ENCODE measurements around the gene FBXL17.

Gene FBXL17

DNA sequence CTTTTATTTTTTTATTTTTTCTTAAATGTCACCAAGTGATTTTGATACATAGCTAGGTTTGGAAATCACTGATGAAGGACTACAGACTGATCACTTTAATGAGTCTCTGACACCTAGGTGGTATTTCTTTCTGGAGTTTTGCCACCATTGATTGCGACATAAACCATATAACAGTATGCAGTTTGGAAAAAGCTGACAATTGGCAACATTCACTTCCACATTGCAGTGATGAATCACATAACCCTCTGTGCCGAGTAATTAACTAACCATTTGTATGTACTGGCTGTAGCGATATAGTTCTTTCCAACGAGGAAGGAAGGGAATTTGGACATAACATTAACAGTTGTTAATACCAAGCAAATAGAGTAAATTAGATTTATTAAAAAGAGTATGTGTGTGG lies 488.3 kb downstream of the FBXL17 start:
- Histone ChIP-seq H3K36me3 (ENCODE audit: control insufficient read depth in 1 of 2, insufficient read depth in 2 of 2, low read length in 2 of 2) (no peaks in the 10 kb centered on the region), H3K27ac (ENCODE audit: low read length) (no peak overlapping the region), H3K9me3 (ENCODE audit: control insufficient read depth in 1 of 2, low read length in 2 of 2) (no peaks in the 10 kb centered on the region), H3K27me3 (ENCODE audit: low read depth, low read length) (no peaks in the 10 kb centered on the region), H3K4me3 (ENCODE audit: low read depth in 1 of 2, low read length in 2 of 2) (no peak overlapping the region), H3K4me1 (ENCODE audit: control insufficient read depth in 1 of 2, insufficient read depth in 2 of 2, low read length in 2 of 2) (peaks cover 0 to 5% of the 10 kb centered on the region in 2 donors)

GRCh38 chr5:107889387-107889786 lies 492.5 kb downstream of the FBXL17 start:
- no peaks in the 10 kb centered on the region for H3K9me3 ChIP-seq (ENCODE audit: control insufficient read depth in 1 of 2, low read length in 2 of 2)
- no peak overlapping the region for H3K4me3 ChIP-seq (ENCODE audit: low read depth in 1 of 2, low read length in 2 of 2)
- H3K4me1 ChIP-seq (ENCODE audit: control insufficient read depth in 1 of 2, insufficient read depth in 2 of 2, low read length in 2 of 2): peaks cover 0 to 5% of the 10 kb centered on the region in 2 donors
- no peak overlapping the region for H3K27ac ChIP-seq (ENCODE audit: low read length)
- no peaks in the 10 kb centered on the region for H3K27me3 ChIP-seq (ENCODE audit: low read depth, low read length)
- H3K36me3 ChIP-seq (ENCODE audit: control insufficient read depth in 1 of 2, insufficient read depth in 2 of 2, low read length in 2 of 2): no peaks in the 10 kb centered on the region

DNA sequence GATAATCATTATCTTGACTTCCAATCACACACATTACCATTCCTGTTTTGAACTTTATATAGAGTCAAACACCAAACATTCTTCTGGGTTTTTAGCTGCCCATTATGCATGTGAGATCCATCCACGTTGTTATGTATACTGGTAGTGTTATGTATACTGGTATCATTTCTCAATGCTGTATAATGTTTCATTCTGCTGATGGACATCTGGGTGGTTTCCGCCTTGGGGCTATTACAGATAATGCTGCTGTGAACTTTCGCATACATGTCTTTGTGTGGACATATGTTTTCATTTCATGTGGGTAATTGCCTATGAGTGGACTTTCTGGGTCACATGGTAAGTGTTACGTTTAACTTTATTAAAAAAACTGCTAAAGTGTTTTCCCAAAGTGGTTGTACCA lies 493.4 kb downstream of the FBXL17 start:
- Histone ChIP-seq H3K4me1 (ENCODE audit: control insufficient read depth in 1 of 2, insufficient read depth in 2 of 2, low read length in 2 of 2) (no peaks in the 10 kb centered on the region), H3K4me3 (ENCODE audit: low read depth in 1 of 2, low read length in 2 of 2) (no peak overlapping the region), H3K9me3 (ENCODE audit: control insufficient read depth in 1 of 2, low read length in 2 of 2) (no peaks in the 10 kb centered on the region), H3K36me3 (ENCODE audit: control insufficient read depth in 1 of 2, insufficient read depth in 2 of 2, low read length in 2 of 2) (no peaks in the 10 kb centered on the region), H3K27me3 (ENCODE audit: low read depth, low read length) (no peaks in the 10 kb centered on the region), H3K27ac (ENCODE audit: low read length) (no peak overlapping the region)

DNA sequence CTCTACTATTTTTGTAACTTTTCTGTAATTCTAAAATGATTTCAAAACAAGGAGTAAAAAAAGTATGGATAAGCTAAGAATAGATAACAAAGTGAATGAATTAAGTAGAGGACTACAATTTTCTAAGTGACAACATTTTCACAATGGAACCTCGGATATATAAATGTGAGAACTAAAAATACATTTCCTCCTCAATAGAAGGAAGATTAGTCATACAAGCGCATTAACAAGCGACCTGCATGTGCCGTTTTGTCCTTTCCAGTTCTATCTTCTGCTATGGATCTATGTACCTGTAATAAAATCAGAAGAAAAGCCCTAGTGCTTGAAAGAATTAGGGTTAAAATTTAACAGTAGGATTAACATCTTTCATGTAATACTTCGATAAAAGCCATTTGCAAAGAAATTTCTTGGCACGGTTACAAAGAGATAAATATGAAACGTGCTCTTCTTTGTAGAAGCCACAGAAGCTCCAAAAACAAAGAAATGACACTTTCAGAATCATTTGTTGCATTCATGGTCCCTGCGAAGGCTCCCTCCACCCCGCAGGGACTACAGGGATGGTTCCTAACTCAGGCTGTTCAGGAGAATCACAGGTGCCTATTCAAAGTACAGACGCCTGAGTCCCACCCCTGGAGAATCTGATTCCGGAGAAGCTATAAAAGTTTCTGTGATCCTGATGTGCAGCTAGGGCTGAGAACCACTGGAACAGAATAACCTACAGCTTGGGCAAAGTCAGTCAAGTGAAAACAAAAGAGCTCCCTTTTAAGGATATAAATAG lies 494.5 kb downstream of the FBXL17 start:
- H3K4me3 ChIP-seq (ENCODE audit: low read depth in 1 of 2, low read length in 2 of 2): no peak overlapping the region
- H3K27ac ChIP-seq (ENCODE audit: low read length): no peak overlapping the region
- no peaks in the 10 kb centered on the region for H3K36me3 ChIP-seq (ENCODE audit: control insufficient read depth in 1 of 2, insufficient read depth in 2 of 2, low read length in 2 of 2)
- H3K9me3 ChIP-seq (ENCODE audit: control insufficient read depth in 1 of 2, low read length in 2 of 2): no peaks in the 10 kb centered on the region
- no peaks in the 10 kb centered on the region for H3K27me3 ChIP-seq (ENCODE audit: low read depth, low read length)
- H3K4me1 ChIP-seq (ENCODE audit: control insufficient read depth in 1 of 2, insufficient read depth in 2 of 2, low read length in 2 of 2): no peaks in the 10 kb centered on the region

- H3K9me3 ChIP-seq (ENCODE audit: control insufficient read depth in 1 of 2, low read length in 2 of 2): no peaks in the 10 kb centered on the region
- no peaks in the 10 kb centered on the region for H3K27me3 ChIP-seq (ENCODE audit: low read depth, low read length)
- no peak overlapping the region for H3K4me3 ChIP-seq (ENCODE audit: low read depth in 1 of 2, low read length in 2 of 2)
- H3K27ac ChIP-seq (ENCODE audit: low read length): no peak overlapping the region
- H3K36me3 ChIP-seq (ENCODE audit: control insufficient read depth in 1 of 2, insufficient read depth in 2 of 2, low read length in 2 of 2): no peaks in the 10 kb centered on the region
- H3K4me1 ChIP-seq (ENCODE audit: control insufficient read depth in 1 of 2, insufficient read depth in 2 of 2, low read length in 2 of 2): no peaks in the 10 kb centered on the region
Measured at GRCh38 chr5:107885601-107886000, 496.3 kb downstream of the FBXL17 start.

- Histone ChIP-seq H3K36me3 (ENCODE audit: control insufficient read depth in 1 of 2, insufficient read depth in 2 of 2, low read length in 2 of 2) (peaks cover 0 to 2% of the 10 kb centered on the region in 2 donors), H3K4me3 (ENCODE audit: low read depth in 1 of 2, low read length in 2 of 2) (no peak overlapping the region), H3K4me1 (ENCODE audit: control insufficient read depth in 1 of 2, insufficient read depth in 2 of 2, low read length in 2 of 2) (no peaks in the 10 kb centered on the region), H3K27me3 (ENCODE audit: low read depth, low read length) (no peaks in the 10 kb centered on the region), H3K9me3 (ENCODE audit: control insufficient read depth in 1 of 2, low read length in 2 of 2) (no peaks in the 10 kb centered on the region), H3K27ac (ENCODE audit: low read length) (no peak overlapping the region)
Measured at GRCh38 chr5:107884871-107885270, 497.0 kb downstream of the FBXL17 start.

DNA sequence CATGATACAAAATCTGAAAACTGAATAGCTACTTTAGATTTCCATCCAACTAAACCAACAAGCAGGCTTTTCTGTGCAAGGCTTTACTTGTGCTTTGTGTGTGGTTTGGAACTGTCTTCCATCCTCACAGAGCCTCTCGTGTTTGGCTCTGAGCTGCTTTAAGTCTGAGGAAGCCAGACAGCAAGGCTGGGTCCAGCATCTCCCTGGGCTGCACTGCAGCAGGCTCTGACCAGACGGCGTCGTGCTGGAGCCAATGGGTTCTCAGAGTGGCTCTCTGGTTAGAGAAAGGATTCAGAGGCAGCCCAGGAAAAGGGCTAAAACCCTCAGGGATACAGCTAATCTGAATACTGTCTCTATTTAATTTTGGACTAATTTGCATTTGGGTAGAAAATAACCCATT lies 503.2 kb downstream of the FBXL17 start:
- Histone ChIP-seq H3K27me3 (ENCODE audit: low read depth, low read length) (no peaks in the 10 kb centered on the region), H3K36me3 (ENCODE audit: control insufficient read depth in 1 of 2, insufficient read depth in 2 of 2, low read length in 2 of 2) (peaks cover 0 to 4% of the 10 kb centered on the region in 2 donors), H3K4me3 (ENCODE audit: low read depth in 1 of 2, low read length in 2 of 2) (no peak overlapping the region), H3K4me1 (ENCODE audit: control insufficient read depth in 1 of 2, insufficient read depth in 2 of 2, low read length in 2 of 2) (peaks cover 0 to 4% of the 10 kb centered on the region in 2 donors), H3K9me3 (ENCODE audit: control insufficient read depth in 1 of 2, low read length in 2 of 2) (no peaks in the 10 kb centered on the region), H3K27ac (ENCODE audit: low read length) (no peak overlapping the region)

DNA sequence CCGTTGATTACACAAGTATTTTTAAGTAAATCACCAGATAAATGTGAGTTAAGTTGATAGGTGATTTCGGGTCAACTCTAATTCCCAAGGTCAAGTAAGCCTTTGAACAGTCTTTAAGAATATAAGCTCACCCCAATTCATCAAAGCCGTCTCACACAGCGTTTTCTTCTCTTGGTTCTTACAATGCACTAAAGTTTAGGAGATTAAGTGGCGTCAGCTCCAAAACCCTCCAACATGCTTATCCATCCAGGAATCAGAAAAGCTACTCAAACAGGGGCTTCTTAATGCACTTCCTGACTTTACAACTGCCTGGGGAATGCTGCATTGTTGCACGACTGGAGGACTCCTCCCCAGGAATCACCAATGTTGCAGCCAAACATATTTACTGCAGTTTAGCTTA lies 505.0 kb downstream of the FBXL17 start:
- no peak overlapping the region for H3K4me3 ChIP-seq (ENCODE audit: low read depth in 1 of 2, low read length in 2 of 2)
- no peaks in the 10 kb centered on the region for H3K9me3 ChIP-seq (ENCODE audit: control insufficient read depth in 1 of 2, low read length in 2 of 2)
- H3K36me3 ChIP-seq (ENCODE audit: control insufficient read depth in 1 of 2, insufficient read depth in 2 of 2, low read length in 2 of 2): peaks cover 0 to 4% of the 10 kb centered on the region in 2 donors
- H3K27ac ChIP-seq (ENCODE audit: low read length): no peak overlapping the region
- H3K4me1 ChIP-seq (ENCODE audit: control insufficient read depth in 1 of 2, insufficient read depth in 2 of 2, low read length in 2 of 2): peaks cover 0 to 5% of the 10 kb centered on the region in 2 donors
- H3K27me3 ChIP-seq (ENCODE audit: low read depth, low read length): no peaks in the 10 kb centered on the region

DNA sequence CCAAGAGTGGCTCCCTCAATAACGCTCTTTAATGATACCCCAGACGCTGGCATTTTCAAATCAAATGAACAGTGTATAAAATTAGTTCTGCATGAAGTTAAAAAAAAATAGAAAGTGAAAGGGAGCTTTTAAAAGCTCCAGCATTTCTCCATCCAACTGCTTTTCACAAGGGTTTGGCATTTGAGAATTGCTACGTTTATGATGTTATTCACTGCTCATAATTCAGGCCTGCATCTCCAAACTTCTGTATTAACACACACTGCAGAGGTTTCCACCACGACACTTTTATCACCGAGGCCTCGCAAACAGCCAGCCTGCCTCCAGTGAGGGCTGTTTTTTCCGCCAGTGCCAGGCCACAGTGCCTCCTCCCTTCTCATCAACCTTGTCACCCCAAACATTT lies 505.6 kb downstream of the FBXL17 start:
- Histone ChIP-seq H3K4me3 (ENCODE audit: low read depth in 1 of 2, low read length in 2 of 2) (no peak overlapping the region), H3K27me3 (ENCODE audit: low read depth, low read length) (no peaks in the 10 kb centered on the region), H3K36me3 (ENCODE audit: control insufficient read depth in 1 of 2, insufficient read depth in 2 of 2, low read length in 2 of 2) (peaks cover 0 to 4% of the 10 kb centered on the region in 2 donors), H3K4me1 (ENCODE audit: control insufficient read depth in 1 of 2, insufficient read depth in 2 of 2, low read length in 2 of 2) (peaks cover 0 to 5% of the 10 kb centered on the region in 2 donors), H3K27ac (ENCODE audit: low read length) (no peak overlapping the region), H3K9me3 (ENCODE audit: control insufficient read depth in 1 of 2, low read length in 2 of 2) (no peaks in the 10 kb centered on the region)

DNA sequence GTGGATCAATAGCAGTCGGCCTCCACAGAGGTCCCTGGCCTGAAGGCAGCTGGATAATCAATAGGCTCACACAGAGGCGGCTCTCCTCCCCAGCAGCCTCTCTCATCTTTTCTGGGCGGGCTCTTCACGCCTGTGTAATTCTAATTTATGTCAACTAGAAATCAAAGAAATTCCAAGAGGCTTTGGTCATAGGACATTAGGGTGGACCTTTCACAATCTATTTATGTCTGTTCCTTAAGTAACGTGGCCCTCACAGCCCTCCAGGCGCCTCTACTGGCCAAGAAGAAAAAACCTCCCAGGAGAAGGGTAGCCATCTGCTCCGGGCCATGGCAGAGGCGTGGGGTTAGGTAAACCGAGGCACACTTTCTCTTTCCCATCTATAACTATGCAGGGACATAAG lies 506.1 kb downstream of the FBXL17 start:
- no peaks in the 10 kb centered on the region for H3K9me3 ChIP-seq (ENCODE audit: control insufficient read depth in 1 of 2, low read length in 2 of 2)
- no peaks in the 10 kb centered on the region for H3K27me3 ChIP-seq (ENCODE audit: low read depth, low read length)
- no peak overlapping the region for H3K4me3 ChIP-seq (ENCODE audit: low read depth in 1 of 2, low read length in 2 of 2)
- peaks cover 0 to 4% of the 10 kb centered on the region in 2 donors for H3K36me3 ChIP-seq (ENCODE audit: control insufficient read depth in 1 of 2, insufficient read depth in 2 of 2, low read length in 2 of 2)
- peaks cover 0 to 5% of the 10 kb centered on the region in 2 donors for H3K4me1 ChIP-seq (ENCODE audit: control insufficient read depth in 1 of 2, insufficient read depth in 2 of 2, low read length in 2 of 2)
- H3K27ac ChIP-seq (ENCODE audit: low read length): no peak overlapping the region

DNA sequence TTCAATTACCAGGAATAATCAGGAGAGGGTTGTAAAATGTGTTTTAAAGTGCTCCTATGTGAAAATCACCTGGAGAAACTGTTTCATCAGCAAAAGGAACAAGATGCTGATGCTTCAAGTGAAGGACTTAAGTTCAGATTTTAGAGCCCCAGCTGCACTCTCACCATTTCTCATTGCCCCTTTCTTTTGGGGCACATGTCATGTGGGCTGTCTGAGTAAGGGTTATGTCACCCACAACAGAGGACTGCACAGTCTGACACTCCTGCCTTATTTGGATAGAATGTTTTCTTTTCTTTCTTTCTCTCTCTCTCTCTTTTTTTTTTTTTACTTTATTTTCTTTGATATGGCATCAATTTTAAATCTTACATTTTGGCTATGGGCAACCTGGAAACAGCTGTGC lies 507.1 kb downstream of the FBXL17 start:
- H3K4me3 ChIP-seq (ENCODE audit: low read depth in 1 of 2, low read length in 2 of 2): no peak overlapping the region
- H3K9me3 ChIP-seq (ENCODE audit: control insufficient read depth in 1 of 2, low read length in 2 of 2): no peaks in the 10 kb centered on the region
- no peaks in the 10 kb centered on the region for H3K27me3 ChIP-seq (ENCODE audit: low read depth, low read length)
- peaks cover 0 to 5% of the 10 kb centered on the region in 2 donors for H3K4me1 ChIP-seq (ENCODE audit: control insufficient read depth in 1 of 2, insufficient read depth in 2 of 2, low read length in 2 of 2)
- no peak overlapping the region for H3K27ac ChIP-seq (ENCODE audit: low read length)
- H3K36me3 ChIP-seq (ENCODE audit: control insufficient read depth in 1 of 2, insufficient read depth in 2 of 2, low read length in 2 of 2): peaks cover 0 to 1% of the 10 kb centered on the region in 2 donors

- Histone ChIP-seq H3K27me3 (ENCODE audit: low read depth, low read length) (no peaks in the 10 kb centered on the region), H3K36me3 (ENCODE audit: control insufficient read depth in 1 of 2, insufficient read depth in 2 of 2, low read length in 2 of 2) (no peaks in the 10 kb centered on the region), H3K9me3 (ENCODE audit: control insufficient read depth in 1 of 2, low read length in 2 of 2) (no peaks in the 10 kb centered on the region), H3K4me1 (ENCODE audit: control insufficient read depth in 1 of 2, insufficient read depth in 2 of 2, low read length in 2 of 2) (peaks cover 0 to 5% of the 10 kb centered on the region in 2 donors), H3K27ac (ENCODE audit: low read length) (no peak overlapping the region), H3K4me3 (ENCODE audit: low read depth in 1 of 2, low read length in 2 of 2) (no peak overlapping the region)
Measured at GRCh38 chr5:107873877-107874276, 508.0 kb downstream of the FBXL17 start.

All from muscle layer of duodenum (tissue), 2 donors.